ENCODE results near the gene WTIP.
"Not testable (repeated sequence)": the region's sequence is repeated elsewhere in the genome, so short reads cannot be mapped to it uniquely, and the experiment has no call there.

WTIP gene

GRCh38 chr19:34480971-34481841, at the start of gene WTIP:
WTIP (plus strand) TSS chr19:34481758; CDS start chr19:34481975, 217 bp downstream.
- Histone ChIP-seq H3K36me3 (replicated peaks) (no peaks in the 10 kb centered on the region), H3K9me3 (no peaks in the 10 kb centered on the region), H3K4me3 (peak within 1 kb of the TSS; percentile 59), H3K27me3 (ENCODE audit: low read depth) (no peaks in the 10 kb centered on the region), H3K4me1 (peaks cover 9% of the 10 kb centered on the region)
- DNase-seq (ENCODE audit: low spot score in 2 of 2), result peak; percentile 79 to 89
- in situ Hi-C loops (cut with MboI; ENCODE audit: low sequenced_read_pairs), result no loop called here

DNA sequence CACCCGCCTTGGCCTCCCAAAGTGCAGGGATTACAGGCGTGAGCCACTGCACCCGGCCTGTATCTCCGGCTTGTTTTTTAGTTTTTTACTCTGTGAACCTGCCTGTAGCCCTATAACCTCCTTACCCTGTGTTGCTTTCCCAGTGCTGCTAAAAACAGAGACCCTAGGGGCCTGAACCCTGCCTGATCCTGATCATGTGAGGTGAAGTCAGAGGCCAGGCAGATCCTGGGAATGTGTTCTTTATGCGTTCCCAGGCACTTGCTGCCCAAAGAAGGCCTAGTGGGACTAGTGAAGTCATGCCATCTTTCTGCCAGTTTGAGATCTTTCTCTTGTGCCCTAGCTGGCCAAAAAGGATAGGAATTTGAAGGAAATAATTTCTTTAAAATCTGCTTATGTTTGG, 48.8 kb upstream of the WTIP start:
- DNase-seq (ENCODE audit: low spot score in 2 of 2), result no peak
- Histone ChIP-seq H3K27me3 (ENCODE audit: low read depth) (no peaks in the 10 kb centered on the region), H3K36me3 (replicated peaks) (peaks cover 74% of the 10 kb centered on the region), H3K4me1 (peaks cover 13% of the 10 kb centered on the region), H3K9me3 (no peaks in the 10 kb centered on the region), H3K4me3 (no peak overlapping the region)
- in situ Hi-C loops (cut with MboI; ENCODE audit: low sequenced_read_pairs), result no loop called here

GRCh38 chr19:34436716-34437115, 44.8 kb upstream of the WTIP start:
- Histone ChIP-seq H3K27me3 (ENCODE audit: low read depth) (no peaks in the 10 kb centered on the region), H3K36me3 (replicated peaks) (peaks cover 88% of the 10 kb centered on the region), H3K4me3 (no peak overlapping the region), H3K4me1 (no peaks in the 10 kb centered on the region), H3K9me3 (no peaks in the 10 kb centered on the region)
- DNase-seq (ENCODE audit: low spot score in 2 of 2), result no peak
- in situ Hi-C loops (cut with MboI; ENCODE audit: low sequenced_read_pairs), result no loop called here

DNA sequence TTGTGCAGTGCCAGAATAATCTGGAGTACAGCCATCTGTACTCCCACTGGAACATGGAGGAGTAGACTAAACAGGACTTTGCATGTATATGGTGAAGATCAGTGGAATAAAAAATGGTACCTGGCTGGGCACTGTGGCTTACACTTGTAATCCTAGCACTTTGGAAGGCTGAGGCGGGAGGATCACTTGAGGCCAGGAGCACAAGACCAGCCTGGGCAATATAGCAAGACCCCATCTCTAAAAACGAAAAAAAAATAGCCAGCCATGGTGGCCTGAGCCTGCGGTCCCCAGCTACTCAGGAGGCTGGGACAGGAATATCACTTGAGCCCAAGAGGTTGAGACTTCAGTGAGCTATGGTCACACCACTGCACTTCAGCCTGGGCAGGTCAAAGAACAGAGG, 33.4 kb upstream of the WTIP start:
- Histone ChIP-seq H3K4me1 (no peaks in the 10 kb centered on the region), H3K4me3 (no peak overlapping the region), H3K9me3 (no peaks in the 10 kb centered on the region), H3K36me3 (replicated peaks) (peaks cover 90% of the 10 kb centered on the region), H3K27me3 (ENCODE audit: low read depth) (no peaks in the 10 kb centered on the region)
- DNase-seq (ENCODE audit: low spot score in 2 of 2), result no peak
- in situ Hi-C loops (cut with MboI; ENCODE audit: low sequenced_read_pairs), result no loop called here

GRCh38 chr19:34452723-34453122, 28.8 kb upstream of the WTIP start:
- peaks cover 77% of the 10 kb centered on the region for H3K36me3 ChIP-seq (replicated peaks)
- in situ Hi-C loops (cut with MboI; ENCODE audit: low sequenced_read_pairs), result no loop called here
- no peak for DNase-seq (ENCODE audit: low spot score in 2 of 2)
- no peaks in the 10 kb centered on the region for H3K4me1 ChIP-seq
- H3K9me3 ChIP-seq, result no peaks in the 10 kb centered on the region
- no peaks in the 10 kb centered on the region for H3K27me3 ChIP-seq (ENCODE audit: low read depth)
- no peak overlapping the region for H3K4me3 ChIP-seq

GRCh38 chr19:34454091-34454490, 27.5 kb upstream of the WTIP start:
- H3K9me3 ChIP-seq, result no peaks in the 10 kb centered on the region
- H3K4me3 ChIP-seq, result no peak overlapping the region
- H3K27me3 ChIP-seq (ENCODE audit: low read depth), result no peaks in the 10 kb centered on the region
- no peaks in the 10 kb centered on the region for H3K4me1 ChIP-seq
- peaks cover 76% of the 10 kb centered on the region for H3K36me3 ChIP-seq (replicated peaks)
- no peak for DNase-seq (ENCODE audit: low spot score in 2 of 2)
- in situ Hi-C loops (cut with MboI; ENCODE audit: low sequenced_read_pairs), result no loop called here

GRCh38 chr19:34454685-34455084, 26.9 kb upstream of the WTIP start:
- Histone ChIP-seq H3K9me3 (no peaks in the 10 kb centered on the region), H3K4me3 (no peak overlapping the region), H3K4me1 (no peaks in the 10 kb centered on the region), H3K27me3 (ENCODE audit: low read depth) (no peaks in the 10 kb centered on the region), H3K36me3 (replicated peaks) (peaks cover 76% of the 10 kb centered on the region)
- no peak for DNase-seq (ENCODE audit: low spot score in 2 of 2)
- in situ Hi-C loops (cut with MboI; ENCODE audit: low sequenced_read_pairs), result no loop called here

- H3K9me3 ChIP-seq; H3K4me3 ChIP-seq; DNase-seq (ENCODE audit: low spot score in 2 of 2); H3K27me3 ChIP-seq (ENCODE audit: low read depth); H3K4me1 ChIP-seq; in situ Hi-C loops (cut with MboI; ENCODE audit: low sequenced_read_pairs): not testable (repeated sequence)
- peaks cover 78% of the 10 kb centered on the region for H3K36me3 ChIP-seq (replicated peaks)
Measured at GRCh38 chr19:34455783-34456480, 25.6 kb upstream of the WTIP start.

DNA sequence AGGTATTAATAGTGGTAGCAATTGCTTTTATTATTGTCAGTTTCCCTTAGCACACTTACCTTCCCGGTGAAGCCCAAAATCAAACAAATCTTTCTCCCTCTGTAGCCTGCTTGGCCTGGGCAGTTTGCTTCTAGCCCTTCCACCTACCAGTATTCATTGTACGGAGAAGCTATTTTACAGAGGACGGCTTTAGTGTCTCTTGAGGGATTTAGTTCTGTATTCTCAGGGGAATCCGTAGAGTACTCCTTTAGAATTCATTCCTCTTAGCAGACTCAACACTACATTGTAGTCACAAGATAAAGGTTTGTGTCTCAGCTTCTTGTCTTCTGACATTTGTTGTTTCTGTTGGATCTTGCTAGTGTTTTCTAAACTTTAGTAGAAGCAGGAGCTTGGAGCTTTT, 24.1 kb upstream of the WTIP start:
- no peak for DNase-seq (ENCODE audit: low spot score in 2 of 2)
- Histone ChIP-seq H3K4me1 (no peaks in the 10 kb centered on the region), H3K36me3 (replicated peaks) (peaks cover 81% of the 10 kb centered on the region), H3K27me3 (ENCODE audit: low read depth) (no peaks in the 10 kb centered on the region), H3K9me3 (no peaks in the 10 kb centered on the region), H3K4me3 (no peak overlapping the region)
- in situ Hi-C loops (cut with MboI; ENCODE audit: low sequenced_read_pairs), result no loop called here

DNA sequence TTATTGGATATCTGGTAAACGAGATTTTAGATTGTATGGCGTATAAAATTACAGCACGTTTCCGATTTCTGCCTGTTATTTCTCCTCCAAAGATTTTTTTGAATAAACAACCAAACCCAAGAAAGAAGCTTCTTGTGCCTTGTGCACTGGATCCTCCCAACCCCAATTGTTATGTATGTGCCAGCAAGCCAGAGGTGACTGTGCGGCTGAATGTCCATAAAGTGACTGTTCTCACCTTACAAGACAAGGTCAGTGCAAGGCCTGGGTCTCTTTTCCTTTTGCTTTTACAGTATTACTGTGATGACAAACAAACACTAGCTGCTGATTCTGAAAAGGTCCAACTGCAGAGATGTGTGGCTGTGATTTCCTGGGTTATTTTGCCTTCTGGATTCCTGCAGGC, 22.9 kb upstream of the WTIP start:
- no peak for DNase-seq (ENCODE audit: low spot score in 2 of 2)
- Histone ChIP-seq H3K36me3 (replicated peaks) (peaks cover 78% of the 10 kb centered on the region), H3K4me3 (no peak overlapping the region), H3K27me3 (ENCODE audit: low read depth) (no peaks in the 10 kb centered on the region), H3K4me1 (no peaks in the 10 kb centered on the region), H3K9me3 (no peaks in the 10 kb centered on the region)
- in situ Hi-C loops (cut with MboI; ENCODE audit: low sequenced_read_pairs), result no loop called here

- Histone ChIP-seq H3K36me3 (replicated peaks) (peaks cover 76% of the 10 kb centered on the region), H3K4me1 (no peaks in the 10 kb centered on the region), H3K27me3 (ENCODE audit: low read depth) (no peaks in the 10 kb centered on the region), H3K4me3 (no peak overlapping the region), H3K9me3 (no peaks in the 10 kb centered on the region)
- in situ Hi-C loops (cut with MboI; ENCODE audit: low sequenced_read_pairs), result no loop called here
- DNase-seq (ENCODE audit: low spot score in 2 of 2), result no peak
Measured at GRCh38 chr19:34459614-34460013, 21.9 kb upstream of the WTIP start.

DNA sequence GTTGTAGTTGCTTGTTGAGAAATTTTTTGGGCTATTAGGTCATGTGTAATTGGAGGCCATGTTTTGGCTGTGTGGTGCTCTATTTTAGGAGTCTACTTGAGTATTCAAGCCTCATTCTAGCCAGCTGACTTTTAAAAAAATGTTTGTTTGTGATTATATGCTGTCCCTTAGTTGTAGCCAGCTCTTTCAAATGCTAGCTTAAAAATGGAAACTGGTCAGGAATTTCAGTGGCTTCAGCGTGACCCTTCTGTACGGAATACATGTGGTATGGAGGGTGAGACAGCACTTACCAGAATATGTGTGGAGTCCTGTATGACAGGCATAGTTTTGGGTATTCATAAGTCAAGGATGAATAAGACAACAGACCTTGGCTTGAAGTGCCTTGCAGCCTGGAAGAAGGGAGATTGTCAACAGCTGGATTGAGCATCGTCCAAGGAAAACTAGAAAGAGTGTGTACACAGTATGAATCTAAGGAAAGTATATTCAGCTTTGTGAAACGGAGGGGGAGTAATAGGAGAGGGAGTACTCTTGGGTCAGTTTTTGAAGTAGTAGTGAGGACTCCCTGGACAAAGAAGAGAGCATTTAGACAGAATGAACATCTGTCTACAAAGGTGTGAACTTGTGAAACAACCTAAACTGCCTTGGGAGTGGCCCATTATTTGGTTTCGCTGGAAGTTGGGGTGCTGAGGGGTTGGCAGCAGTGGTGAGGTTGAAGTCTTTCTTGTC, 20.0 kb upstream of the WTIP start:
- DNase-seq (ENCODE audit: low spot score in 2 of 2), result no peak
- Histone ChIP-seq H3K9me3 (no peaks in the 10 kb centered on the region), H3K4me1 (no peaks in the 10 kb centered on the region), H3K36me3 (replicated peaks) (peaks cover 83% of the 10 kb centered on the region), H3K27me3 (ENCODE audit: low read depth) (no peaks in the 10 kb centered on the region), H3K4me3 (no peak overlapping the region)
- in situ Hi-C loops (cut with MboI; ENCODE audit: low sequenced_read_pairs), result no loop called here

- peaks cover 86% of the 10 kb centered on the region for H3K36me3 ChIP-seq (replicated peaks)
Measured at GRCh38 chr19:34464785-34465184, 16.8 kb upstream of the WTIP start.

GRCh38 chr19:34468409-34468808, 13.1 kb upstream of the WTIP start:
- H3K9me3 ChIP-seq, result no peaks in the 10 kb centered on the region
- no peak for DNase-seq (ENCODE audit: low spot score in 2 of 2)
- no peaks in the 10 kb centered on the region for H3K27me3 ChIP-seq (ENCODE audit: low read depth)
- H3K36me3 ChIP-seq (replicated peaks), result peaks cover 77% of the 10 kb centered on the region
- H3K4me1 ChIP-seq, result no peaks in the 10 kb centered on the region
- in situ Hi-C loops (cut with MboI; ENCODE audit: low sequenced_read_pairs), result no loop called here
- no peak overlapping the region for H3K4me3 ChIP-seq

More at GRCh38 chr19:34464785-34465184, 16.8 kb upstream of the WTIP start:
- DNase-seq (ENCODE audit: low spot score in 2 of 2); H3K27me3 ChIP-seq (ENCODE audit: low read depth); H3K4me3 ChIP-seq; H3K4me1 ChIP-seq; H3K9me3 ChIP-seq; in situ Hi-C loops (cut with MboI; ENCODE audit: low sequenced_read_pairs): not testable (repeated sequence)
